Cortex of kidney (tissue), 1 donor: ENCODE measurements around the gene KRTAP4-11.
"Not testable (repeated sequence)": the region's sequence is repeated elsewhere in the genome, so short reads cannot be mapped to it uniquely, and the experiment has no call there.

ENCODE experiments used
- DNase-seq: peaks from one replicate; lab custom pipeline; 2025; lab: John Stamatoyannopoulos, UW

Gene KRTAP4-11

GRCh38 chr17:41123991-41124371, 5.8 kb upstream of the KRTAP4-11 start, which contains the start of gene KRTAP4-12:
TSS of gene KRTAP4-12 (minus strand) at chr17:41124182. CDS start at chr17:41124122, 60 bp downstream.
- not testable (repeated sequence) for DNase-seq

- not testable (repeated sequence) for DNase-seq
Observed at GRCh38 chr17:41123292-41123990, 5.3 kb upstream of the KRTAP4-11 start.

GRCh38 chr17:41121742-41122141, 3.6 kb upstream of the KRTAP4-11 start:
- DNase-seq, result no peak

GRCh38 chr17:41119696-41120690, 1.8 kb upstream of the KRTAP4-11 start:
- not testable (repeated sequence) for DNase-seq

GRCh38 chr17:41118721-41119120, 548 bp upstream of the KRTAP4-11 start:
- no peak for DNase-seq

- DNase-seq, result no peak
Observed at GRCh38 chr17:41116297-41116696, 1.9 kb downstream of the KRTAP4-11 start.

- DNase-seq, result no peak
Observed at GRCh38 chr17:41111151-41111885, 6.9 kb downstream of the KRTAP4-11 start.

- DNase-seq, result not testable (repeated sequence)
Observed at GRCh38 chr17:41108728-41109386, 9.3 kb downstream of the KRTAP4-11 start.

GRCh38 chr17:41107941-41108450, 10.2 kb downstream of the KRTAP4-11 start:
- no peak for DNase-seq

GRCh38 chr17:41105347-41105746, 12.8 kb downstream of the KRTAP4-11 start, which contains the start of gene KRTAP4-9:
TSS of gene KRTAP4-9 (plus strand) at chr17:41105389. CDS start at chr17:41105389, 0 bp downstream.
- DNase-seq, result not testable (repeated sequence)

- not testable (repeated sequence) for DNase-seq
Observed at GRCh38 chr17:41104386-41105038, 13.7 kb downstream of the KRTAP4-11 start.

GRCh38 chr17:41103896-41104295, 14.3 kb downstream of the KRTAP4-11 start:
- no peak for DNase-seq

- no peak for DNase-seq
Observed at GRCh38 chr17:41101586-41102259, 16.4 kb downstream of the KRTAP4-11 start, which contains the start of gene KRTAP4-16. TSS of gene KRTAP4-16 (minus strand) at chr17:41102209. CDS start at chr17:41102209, 0 bp downstream.

- not testable (repeated sequence) for DNase-seq
Observed at GRCh38 chr17:41099682-41100480, 18.3 kb downstream of the KRTAP4-11 start.

- DNase-seq, result no peak
Observed at GRCh38 chr17:41098481-41098880, 19.7 kb downstream of the KRTAP4-11 start.

- no peak for DNase-seq
Observed at GRCh38 chr17:41098042-41098441, 20.1 kb downstream of the KRTAP4-11 start, which contains the start of gene KRTAP4-8. TSS of gene KRTAP4-8 (minus strand) at chr17:41098142. CDS start at chr17:41098084, 58 bp downstream.

- DNase-seq, result no peak
Observed at GRCh38 chr17:41096055-41096454, 22.1 kb downstream of the KRTAP4-11 start.

- not testable (repeated sequence) for DNase-seq
Observed at GRCh38 chr17:41088760-41089352, 29.3 kb downstream of the KRTAP4-11 start.
